A549 (cell line): ENCODE results near the gene FAM193A. TPM values are rescaled to one million over a fixed set of nuclear protein-coding genes. Genes with fewer than 3 reads are reported as not detected.

ENCODE experiments used
- ATAC-seq, 2 experiments: fragments of 200-7000 bp in 1 of 2; fragments of >200 bp in 1 of 2; cut with Nextera tagmentation in 1 of 2; cut with Tn5 transposase in 1 of 2; 3 replicates each; pipeline versions ENCODE4 v1.8.0 to v1.9.1; 2018 to 2020; ENCODE audit warnings: mild to moderate bottlenecking in 1 of 2, moderate library complexity in 1 of 2
- CTCF ChIA-PET: fragments of 300-600 bp; sonication (Branson Sonifier 250); formaldehyde crosslinking; extraction: SDS; loops from one replicate; lab custom pipeline; 2021; ENCODE audit warnings: antibody characterized with exemption, inconsistent platforms; lab: Yijun Ruan, JAX
- POLR2A ChIA-PET: fragments of 350-600 bp; formaldehyde crosslinking; extraction: SDS; loops from one replicate; lab custom pipeline; 2021; ENCODE audit warnings: antibody characterized with exemption, inconsistent platforms; lab: Yijun Ruan, JAX
- DNase-seq, 2 experiments: peaks; one replicate each; pipeline versions ENCODE4 v3.0.0 to v3.0.0-alpha.2; 2011 to 2016; ENCODE audit warnings: low read depth in 1 of 2, low spot score in 1 of 2
- FAIRE-seq: peaks from 2 replicates; lab custom pipeline; 2011; peaks lifted over from hg19 to GRCh38; lab: Jason Lieb, UNC
- H3K27ac ChIP-seq, 2 experiments: fragments of >200 bp; sonication (Bioruptor Twin); formaldehyde crosslinking; 3 replicates each; pipeline ENCODE4 v1.5.1; 2016 to 2017
- H3K4me1 ChIP-seq: fragments of >200 bp; sonication (Bioruptor Twin); formaldehyde crosslinking; 3 replicates; pipeline ENCODE4 v1.6.1; 2016
- H3K4me2 ChIP-seq: fragments of >200 bp; sonication (Bioruptor Twin); formaldehyde crosslinking; 3 replicates; pipeline ENCODE4 v1.6.1; 2016
- H3K4me3 ChIP-seq: fragments of >200 bp; sonication (Bioruptor Twin); formaldehyde crosslinking; 3 replicates; pipeline ENCODE4 v1.5.1; 2016
- H3K9me3 ChIP-seq: fragments of >200 bp; sonication (Bioruptor Twin); formaldehyde crosslinking; 3 replicates; pipeline ENCODE4 v1.6.1; 2016
- CBX2 ChIP-seq: fragments of 200-600 bp; sonication (generic); IDR thresholded peaks from 2 replicates; pipeline ENCODE4 v1.6.1; 2016; ENCODE audit warnings: low read depth, mild to moderate bottlenecking, borderline replicate concordance
- CBX8 ChIP-seq: fragments of 200-600 bp; sonication (generic); IDR thresholded peaks from 2 replicates; pipeline ENCODE4 v1.6.1; 2016
- CHD4 ChIP-seq: fragments of 200-600 bp; sonication (generic); IDR thresholded peaks from 2 replicates; pipeline ENCODE4 v1.6.1; 2016; ENCODE audit warnings: antibody characterized with exemption, mild to moderate bottlenecking, borderline replicate concordance
- CTCF ChIP-seq: fragments of >200 bp; sonication (Bioruptor Twin); formaldehyde crosslinking; IDR thresholded peaks from 3 replicates; pipeline ENCODE4 v1.5.1; 2016
- E2F6 ChIP-seq: IDR thresholded peaks from 2 replicates; pipeline ENCODE4 v1.6.1; 2012; ENCODE audit warnings: low read depth, borderline replicate concordance
- HDAC2 ChIP-seq: fragments of 200-600 bp; sonication (generic); IDR thresholded peaks from 2 replicates; pipeline ENCODE4 v1.6.1; 2016
- HEYL ChIP-seq: fragments of 250-450 bp; sonication (Bioruptor Pico); IDR thresholded peaks from 2 replicates; pipeline ENCODE4 v1.8.0; 2021; ENCODE audit warnings: mild to moderate bottlenecking, moderate library complexity
- KDM1A ChIP-seq: fragments of 200-600 bp; sonication (generic); IDR thresholded peaks from 2 replicates; pipeline ENCODE4 v1.6.1; 2016; ENCODE audit warnings: low read depth, mild to moderate bottlenecking
- KDM5A ChIP-seq: fragments of 200-600 bp; sonication (generic); IDR thresholded peaks from 2 replicates; pipeline ENCODE4 v1.6.1; 2016; ENCODE audit warnings: antibody characterized with exemption, mild to moderate bottlenecking
- MAZ ChIP-seq: fragments of 150-350 bp; IDR thresholded peaks from 2 replicates; pipeline ENCODE4 v1.6.1; 2014; ENCODE audit warnings: antibody characterized with exemption, low read depth, low read length, borderline replicate concordance
- NR3C1 ChIP-seq: fragments of >200 bp; sonication (Bioruptor Twin); formaldehyde crosslinking; IDR thresholded peaks from 3 replicates; pipeline ENCODE4 v1.6.1; 2017
- PHF8 ChIP-seq: fragments of 200-600 bp; sonication (generic); IDR thresholded peaks from 2 replicates; pipeline ENCODE4 v1.6.1; 2016; ENCODE audit warnings: low read depth, mild to moderate bottlenecking, antibody characterized with exemption, moderate library complexity, borderline replicate concordance
- RCOR1 ChIP-seq: fragments of 150-350 bp; IDR thresholded peaks from 2 replicates; pipeline ENCODE4 v1.6.1; 2014; ENCODE audit warnings: antibody characterized with exemption, low read length, low read depth
- REST ChIP-seq: fragments of 200-600 bp; sonication (generic); IDR thresholded peaks from 2 replicates; pipeline ENCODE4 v1.6.1; 2016; ENCODE audit warnings: antibody characterized with exemption, mild to moderate bottlenecking, moderate library complexity
- RNF2 ChIP-seq: fragments of 200-600 bp; sonication (generic); IDR thresholded peaks from 2 replicates; pipeline ENCODE4 v1.6.1; 2016; ENCODE audit warnings: low read depth, mild to moderate bottlenecking, antibody characterized with exemption, moderate library complexity, borderline replicate concordance
- SMC3 ChIP-seq: fragments of >200 bp; sonication (Bioruptor Twin); formaldehyde crosslinking; IDR thresholded peaks from 3 replicates; pipeline ENCODE4 v1.6.1; 2018; ENCODE audit warnings: inconsistent platforms
- TP53 ChIP-seq: fragments of 250-450 bp; sonication (Bioruptor Pico); IDR thresholded peaks from 2 replicates; pipeline ENCODE4 v1.5.0; 2021; ENCODE audit warnings: mild to moderate bottlenecking, moderate library complexity
- USF2 ChIP-seq: fragments of 450-650 bp; IDR thresholded peaks from 2 replicates; pipeline ENCODE4 v1.6.1; 2014; ENCODE audit warnings: antibody characterized with exemption
- ZC3H11A ChIP-seq: fragments of 450-650 bp; IDR thresholded peaks from 2 replicates; pipeline ENCODE4 v1.6.1; 2014; ENCODE audit warnings: antibody characterized with exemption, mild to moderate bottlenecking
- ZNF302 ChIP-seq: fragments of 250-450 bp; sonication (Bioruptor Pico); IDR thresholded peaks from 2 replicates; pipeline ENCODE4 v1.9.0; 2021; ENCODE audit warnings: inconsistent platforms, mild to moderate bottlenecking, moderate library complexity
- ZSCAN20 ChIP-seq: fragments of 250-450 bp; sonication (Bioruptor Pico); IDR thresholded peaks from 2 replicates; pipeline ENCODE4 v1.8.0; 2022; ENCODE audit warnings: mild to moderate bottlenecking, moderate library complexity
- WGBS: methylation state at CpG from one replicate; pipeline ENCODE4 v1.1.6; 2017; ENCODE audit errors: missing lambda C conversion rate; 5-methylcytosine and 5-hydroxymethylcytosine counted together
- polyA plus RNA-seq, 4 experiments: library from polyadenylated mRNA; depleted of rRNA in 3 of 4; stranded (reverse); fragments of >200 nt; fragmentation: RNase III in 1 of 4; extraction: RNeasy Plus Mini Kit Qiagen cat#74134 plus additional on column Dnase treatment in 1 of 4; gene quantifications; 2 replicates in 3 of 4; 3 replicates in 1 of 4; pipeline ENCODE4 v1.2.3, GENCODE V29; 2011 to 2017
- TF ChIP-seq, protein P1 (sequence below): IDR thresholded peaks from 2 replicates; pipeline ENCODE4 v1.6.1; 2012
- TF ChIP-seq, protein P2 (sequence below): IDR thresholded peaks from 2 replicates; pipeline ENCODE4 v1.6.1; 2012

FAM193A gene
- polyA plus RNA-seq, 2 of the 4 experiments (the other 2 are of a cell fraction): 4.5 to 6.7 TPM

DNA sequence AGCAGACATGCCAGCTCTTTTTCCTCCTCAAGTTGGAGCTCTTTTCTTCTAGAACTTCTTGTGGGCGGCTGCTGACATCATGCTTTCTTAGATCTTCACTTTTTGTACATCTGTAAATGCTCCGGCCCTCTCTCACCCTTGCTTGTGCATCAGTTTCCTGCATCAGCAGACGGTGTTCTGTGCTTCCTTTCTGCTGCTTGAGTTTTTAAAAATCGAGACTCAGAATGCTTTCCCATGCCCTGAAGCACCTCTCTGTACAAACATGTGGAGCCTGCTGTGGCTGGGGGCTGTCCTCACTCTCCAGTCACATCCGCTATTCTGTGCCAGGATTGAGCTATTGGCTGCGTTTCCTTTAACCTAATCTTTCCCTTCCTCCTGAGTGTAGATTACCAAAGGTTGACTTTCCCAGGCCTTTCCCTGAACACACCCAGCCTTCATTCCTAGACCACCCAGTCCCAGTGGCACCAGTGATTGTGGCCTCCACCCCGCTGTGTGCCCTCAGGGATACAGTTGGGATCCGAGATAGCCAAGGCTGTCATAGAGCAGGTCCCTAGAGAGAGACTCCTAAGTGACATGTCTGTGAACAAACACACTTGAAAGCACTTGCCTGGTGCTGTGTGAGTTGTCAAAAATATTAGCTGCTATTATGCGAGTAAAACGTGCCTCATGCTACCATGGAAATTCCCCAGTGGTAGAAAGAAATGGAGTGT lies 177.8 kb downstream of the FAM193A start:
- ATAC-seq: no peak
- TF ChIP-seq CTCF (no peak), CBX2 (no peak), E2F6 (no peak), RCOR1 (no peak), REST (no peak), KDM1A (no peak), RNF2 (no peak), SMC3 (no peak), CBX8 (no peak)
- FAIRE-seq: no peak
- Histone ChIP-seq H3K27ac (no peak overlapping the region), H3K4me2 (no peak overlapping the region), H3K4me3 (no peak overlapping the region), H3K9me3 (no peaks in the 10 kb centered on the region), H3K4me1 (no peaks in the 10 kb centered on the region)
- ChIA-PET POLR2A (no interaction called here), CTCF (interaction anchor here (0.7 kb wide), 1 partner anchor 8 kb away, joined by 3 read pairs; no protein-coding TSS in a partner anchor)
- 90% methylated on average over 10 of the region's 10 CpGs for WGBS
- no peak for DNase-seq

DNA sequence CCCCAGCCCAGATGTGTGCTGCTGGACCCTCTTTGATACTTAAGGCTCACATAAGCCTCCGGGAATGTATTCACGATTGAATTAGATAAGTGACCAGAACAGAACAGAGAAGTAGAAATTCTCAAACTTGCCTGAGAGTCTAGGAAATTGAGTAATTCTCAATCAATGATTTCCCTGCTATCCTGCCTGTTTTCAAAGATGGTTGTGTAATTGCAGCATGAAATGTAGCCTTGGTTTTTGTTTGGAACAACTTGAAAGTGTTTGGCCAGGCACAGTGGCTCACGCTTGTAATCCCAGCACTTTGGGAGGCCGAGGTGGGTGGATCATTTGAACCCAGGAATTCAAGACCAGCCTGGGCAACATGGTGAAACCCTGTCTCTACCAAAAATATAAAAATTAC lies 178.5 kb downstream of the FAM193A start:
- CTCF ChIA-PET: no interaction called here
- DNase-seq (no peak), FAIRE-seq (no peak), ATAC-seq (no peak)
- 95% methylated on average over 4 of the region's 4 CpGs for WGBS
- no peak overlapping the region for H3K4me2 ChIP-seq
- no peak overlapping the region for H3K27ac ChIP-seq
- H3K4me3 ChIP-seq: no peak overlapping the region
- POLR2A ChIA-PET: no interaction called here
- no peaks in the 10 kb centered on the region for H3K4me1 ChIP-seq
- no peak for TF ChIP-seq KDM1A
- TF ChIP-seq PHF8: no peak
- H3K9me3 ChIP-seq: no peaks in the 10 kb centered on the region

GRCh38 chr4:2715426-2715825 lies 179.0 kb downstream of the FAM193A start:
- H3K4me3 ChIP-seq: no peak overlapping the region
- 100% methylated on average over 5 of the region's 5 CpGs for WGBS
- H3K9me3 ChIP-seq: no peaks in the 10 kb centered on the region
- FAIRE-seq: no peak
- H3K4me2 ChIP-seq: no peak overlapping the region
- DNase-seq: no peak
- no peaks in the 10 kb centered on the region for H3K4me1 ChIP-seq
- ATAC-seq: no peak
- ChIA-PET POLR2A (no interaction called here), CTCF (no interaction called here)
- no peak overlapping the region for H3K27ac ChIP-seq
- TF ChIP-seq HDAC2 (no peak), RNF2 (no peak), CBX8 (no peak), ZC3H11A (no peak), NR3C1 (no peak), RCOR1 (no peak), MAZ (no peak), HEYL (CRISPR knock-in tag) (no peak), USF2 (no peak), ZNF302 (CRISPR knock-in tag) (no peak), TP53 (CRISPR knock-in tag) (no peak), CHD4 (no peak), KDM5A (no peak), ZSCAN20 (CRISPR knock-in tag) (no peak)
- TF ChIP-seq, protein P1, sequence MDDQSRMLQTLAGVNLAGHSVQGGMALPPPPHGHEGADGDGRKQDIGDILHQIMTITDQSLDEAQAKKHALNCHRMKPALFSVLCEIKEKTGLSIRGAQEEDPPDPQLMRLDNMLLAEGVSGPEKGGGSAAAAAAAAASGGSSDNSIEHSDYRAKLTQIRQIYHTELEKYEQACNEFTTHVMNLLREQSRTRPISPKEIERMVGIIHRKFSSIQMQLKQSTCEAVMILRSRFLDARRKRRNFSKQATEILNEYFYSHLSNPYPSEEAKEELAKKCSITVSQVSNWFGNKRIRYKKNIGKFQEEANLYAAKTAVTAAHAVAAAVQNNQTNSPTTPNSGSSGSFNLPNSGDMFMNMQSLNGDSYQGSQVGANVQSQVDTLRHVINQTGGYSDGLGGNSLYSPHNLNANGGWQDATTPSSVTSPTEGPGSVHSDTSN: no peak
- TF ChIP-seq, protein P2, sequence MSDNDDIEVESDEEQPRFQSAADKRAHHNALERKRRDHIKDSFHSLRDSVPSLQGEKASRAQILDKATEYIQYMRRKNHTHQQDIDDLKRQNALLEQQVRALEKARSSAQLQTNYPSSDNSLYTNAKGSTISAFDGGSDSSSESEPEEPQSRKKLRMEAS: no peak
